NCI-H2029 (cell line): ENCODE results near the gene DPYSL4.

Experiments
- DNase-seq: peaks from one replicate; lab custom pipeline; 2025; lab: John Stamatoyannopoulos, UW

The DPYSL4 gene

GRCh38 chr10:132196178-132197113, 9.7 kb downstream of the DPYSL4 start:
- no peak for DNase-seq

GRCh38 chr10:132197271-132198067, 10.7 kb downstream of the DPYSL4 start:
- DNase-seq: no peak

GRCh38 chr10:132198068-132198370, 11.3 kb downstream of the DPYSL4 start:
- DNase-seq: no peak

- DNase-seq: no peak
Observed at GRCh38 chr10:132198381-132199181, 11.8 kb downstream of the DPYSL4 start.

- DNase-seq: no peak
Observed at GRCh38 chr10:132199268-132199853, 12.6 kb downstream of the DPYSL4 start.

GRCh38 chr10:132199854-132200311, 13.1 kb downstream of the DPYSL4 start:
- no peak for DNase-seq

- no peak for DNase-seq
Observed at GRCh38 chr10:132200344-132201110, 13.8 kb downstream of the DPYSL4 start.

GRCh38 chr10:132201111-132201969, 14.6 kb downstream of the DPYSL4 start:
- DNase-seq: no peak

- DNase-seq: no peak
Observed at GRCh38 chr10:132202070-132202970, 15.6 kb downstream of the DPYSL4 start.

- no peak for DNase-seq
Observed at GRCh38 chr10:132203256-132204077, 16.7 kb downstream of the DPYSL4 start.

- no peak for DNase-seq
Observed at GRCh38 chr10:132204078-132204780, 17.5 kb downstream of the DPYSL4 start.

- no peak for DNase-seq
Observed at GRCh38 chr10:132204781-132205473, 18.2 kb downstream of the DPYSL4 start.

- DNase-seq: no peak
Observed at GRCh38 chr10:132205650-132206376, 19.1 kb downstream of the DPYSL4 start.

- DNase-seq: no peak
Observed at GRCh38 chr10:132206377-132206745, 19.6 kb downstream of the DPYSL4 start.

- no peak for DNase-seq
Observed at GRCh38 chr10:132206806-132207535, 20.2 kb downstream of the DPYSL4 start.
